Activated CD8-positive, alpha-beta memory T cell treated with anti-CD3 and anti-CD28 coated beads, Interleukin-2, amount 50 U/mL, for 24 hours (primary cell): Measurements from ENCODE around the gene TNFRSF1B.

Experiments used
- DNase-seq: peaks from one replicate; pipeline ENCODE4 v3.0.0-alpha.2; 2020; ENCODE audit errors: extremely low read depth

TNFRSF1B gene

DNA sequence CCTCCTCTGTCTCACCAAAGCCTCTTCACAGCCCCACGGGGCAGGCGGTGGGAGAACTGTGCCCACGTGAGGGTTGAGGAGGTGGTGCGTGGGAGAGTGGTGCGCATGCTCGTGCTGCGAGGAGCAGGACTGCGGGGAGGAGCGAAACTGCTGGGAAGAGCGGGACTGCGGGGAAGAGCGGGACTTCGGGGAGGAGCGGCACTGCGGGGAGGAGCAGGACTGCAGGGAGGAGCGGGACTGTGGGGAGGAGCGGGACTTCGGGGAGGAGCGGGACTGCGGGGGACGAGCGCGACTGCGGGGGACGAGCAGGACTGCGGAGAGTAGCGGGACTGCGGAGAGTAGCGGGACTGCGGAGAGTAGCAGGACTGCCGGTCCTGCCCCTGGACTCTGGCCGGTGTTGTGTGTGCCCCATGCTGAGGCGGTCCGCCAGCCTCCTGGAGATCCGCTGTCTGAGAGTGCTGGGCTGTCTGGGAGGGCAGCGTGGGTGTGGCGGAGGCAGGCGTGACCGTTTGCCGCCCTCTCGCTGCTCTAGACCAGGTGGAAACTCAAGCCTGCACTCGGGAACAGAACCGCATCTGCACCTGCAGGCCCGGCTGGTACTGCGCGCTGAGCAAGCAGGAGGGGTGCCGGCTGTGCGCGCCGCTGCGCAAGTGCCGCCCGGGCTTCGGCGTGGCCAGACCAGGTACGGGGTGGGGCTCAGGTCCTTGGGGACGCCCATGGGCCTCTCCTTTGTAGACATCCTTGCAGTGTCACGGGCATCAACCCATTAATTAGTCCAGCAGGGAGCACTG is 24.6 kb downstream of the TNFRSF1B start:
- no peak for DNase-seq

DNA sequence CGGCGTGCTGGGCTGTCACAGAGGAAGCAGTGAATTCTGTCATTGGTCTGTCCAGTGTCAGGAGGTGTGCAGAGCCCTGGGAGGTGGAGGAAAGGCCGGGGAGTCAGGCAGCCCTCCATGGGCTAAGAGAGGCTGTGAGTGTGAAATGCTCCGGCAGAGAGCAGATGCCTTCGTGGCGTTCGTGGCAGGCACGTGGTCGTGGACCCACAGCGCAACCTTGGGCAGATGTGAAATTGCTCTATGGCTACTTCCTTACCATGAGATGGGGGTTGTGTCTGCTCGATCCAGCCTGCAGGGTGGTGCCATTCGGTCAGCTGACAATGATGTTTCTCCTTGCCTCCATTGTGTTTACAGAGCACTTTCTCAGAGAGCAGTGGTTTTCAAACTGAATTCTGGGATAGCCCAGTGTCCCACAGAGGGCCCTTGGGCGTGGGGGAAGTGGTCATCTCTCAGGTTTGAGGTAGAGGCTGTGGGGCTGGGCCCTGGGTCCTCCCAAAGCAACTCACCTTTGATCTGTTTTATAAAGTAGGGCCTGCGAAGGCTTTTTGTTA is 27.9 kb downstream of the TNFRSF1B start:
- DNase-seq, result no peak

DNA sequence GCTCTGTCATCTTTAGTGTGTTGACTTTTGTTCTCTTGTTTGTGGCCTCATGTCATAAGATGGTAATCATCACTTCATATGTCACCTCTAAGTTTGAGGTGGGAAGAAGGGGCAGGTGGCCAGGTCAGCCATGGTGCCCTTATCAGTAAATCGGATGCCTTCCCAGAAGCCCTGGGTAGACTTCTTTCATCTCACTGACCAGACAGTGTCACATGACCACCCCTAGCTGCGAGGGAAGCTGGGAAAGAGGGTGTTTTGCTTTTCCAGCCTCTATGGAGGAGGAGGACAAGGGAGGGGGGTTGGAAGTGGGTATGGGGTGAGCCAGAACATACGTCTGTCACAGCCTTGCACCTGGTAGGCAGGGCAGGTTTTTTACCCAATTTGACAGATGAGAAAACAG is 28.6 kb downstream of the TNFRSF1B start:
- DNase-seq, result no peak

DNA sequence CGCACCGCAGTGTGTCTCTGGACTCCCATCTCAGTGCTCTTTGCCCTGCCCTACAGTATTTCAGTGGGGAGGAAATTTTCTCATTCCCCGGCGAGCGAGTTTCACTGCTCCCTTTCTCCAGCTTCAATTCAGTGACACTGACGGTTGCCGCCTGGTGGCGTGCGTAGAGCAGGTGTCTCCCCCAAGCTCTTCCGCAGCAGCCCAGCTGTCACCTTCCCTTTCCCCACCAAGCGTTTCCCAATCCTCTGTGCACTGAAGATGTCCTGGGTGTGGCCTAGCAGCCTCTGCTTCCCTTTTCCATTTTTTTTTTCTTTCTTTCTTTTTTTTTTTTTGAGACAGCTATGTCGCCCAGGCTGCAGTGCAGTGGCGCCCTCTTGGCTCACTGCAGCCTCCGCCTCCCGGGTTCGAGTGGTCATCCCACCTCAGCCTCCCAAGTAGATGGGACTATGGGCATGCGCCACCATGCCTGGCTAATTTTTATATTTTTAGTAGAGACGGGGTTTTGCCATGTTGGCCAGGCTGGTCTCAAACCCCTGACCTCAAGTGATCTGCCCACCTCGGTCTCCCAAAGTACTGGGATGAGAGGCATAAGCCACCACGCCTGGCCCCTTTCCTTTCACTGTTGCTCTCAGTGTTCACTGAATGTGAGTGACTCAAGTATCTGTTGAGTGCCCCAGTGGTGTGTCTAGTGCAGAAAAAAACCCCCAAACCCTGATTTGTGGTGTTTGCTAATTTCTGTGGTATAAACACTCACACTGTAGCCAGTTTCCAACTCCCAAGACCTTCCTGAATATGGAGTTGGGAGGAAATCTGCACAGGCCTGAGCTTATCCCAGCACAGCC is 30.1 kb downstream of the TNFRSF1B start:
- no peak for DNase-seq

DNA sequence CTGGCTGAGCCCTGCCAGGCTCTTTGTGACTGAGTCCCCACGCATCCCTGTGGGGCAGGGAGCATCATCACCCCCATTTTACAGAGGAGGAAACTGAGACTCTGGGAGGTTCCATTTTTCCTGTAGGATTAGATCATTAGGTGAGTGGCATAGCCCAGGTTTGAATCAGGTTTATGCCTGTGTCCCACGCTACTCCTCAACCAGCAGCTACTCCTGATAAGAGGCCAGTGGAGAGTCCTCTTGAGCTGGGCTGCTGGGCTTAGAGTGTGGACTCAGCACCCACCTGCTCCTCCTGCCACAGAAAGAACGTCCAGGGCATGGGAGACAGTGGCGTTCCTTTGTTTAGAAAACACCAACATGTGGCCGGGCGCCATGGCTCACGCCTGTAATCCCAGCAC is 30.7 kb downstream of the TNFRSF1B start:
- DNase-seq, result no peak

DNA sequence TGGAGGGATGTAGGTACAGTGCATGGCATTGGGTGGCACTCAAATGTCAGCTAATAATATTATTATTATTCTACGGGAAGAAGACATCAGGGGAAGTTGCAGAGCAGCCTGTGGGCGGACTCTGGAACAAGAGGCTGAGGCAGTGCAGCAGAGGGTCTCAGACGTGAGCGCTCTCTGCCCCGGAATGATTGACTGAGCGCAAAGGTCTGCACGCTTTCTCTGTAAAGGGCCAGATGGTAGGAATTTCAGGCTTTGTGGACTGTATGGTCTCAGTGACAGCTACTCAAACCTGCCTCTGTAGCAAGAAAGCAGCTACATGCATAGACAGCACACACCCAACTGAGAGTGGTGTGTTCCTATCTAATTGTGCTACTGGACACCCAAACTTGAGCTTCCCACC is 33.4 kb downstream of the TNFRSF1B start:
- DNase-seq, result no peak

DNA sequence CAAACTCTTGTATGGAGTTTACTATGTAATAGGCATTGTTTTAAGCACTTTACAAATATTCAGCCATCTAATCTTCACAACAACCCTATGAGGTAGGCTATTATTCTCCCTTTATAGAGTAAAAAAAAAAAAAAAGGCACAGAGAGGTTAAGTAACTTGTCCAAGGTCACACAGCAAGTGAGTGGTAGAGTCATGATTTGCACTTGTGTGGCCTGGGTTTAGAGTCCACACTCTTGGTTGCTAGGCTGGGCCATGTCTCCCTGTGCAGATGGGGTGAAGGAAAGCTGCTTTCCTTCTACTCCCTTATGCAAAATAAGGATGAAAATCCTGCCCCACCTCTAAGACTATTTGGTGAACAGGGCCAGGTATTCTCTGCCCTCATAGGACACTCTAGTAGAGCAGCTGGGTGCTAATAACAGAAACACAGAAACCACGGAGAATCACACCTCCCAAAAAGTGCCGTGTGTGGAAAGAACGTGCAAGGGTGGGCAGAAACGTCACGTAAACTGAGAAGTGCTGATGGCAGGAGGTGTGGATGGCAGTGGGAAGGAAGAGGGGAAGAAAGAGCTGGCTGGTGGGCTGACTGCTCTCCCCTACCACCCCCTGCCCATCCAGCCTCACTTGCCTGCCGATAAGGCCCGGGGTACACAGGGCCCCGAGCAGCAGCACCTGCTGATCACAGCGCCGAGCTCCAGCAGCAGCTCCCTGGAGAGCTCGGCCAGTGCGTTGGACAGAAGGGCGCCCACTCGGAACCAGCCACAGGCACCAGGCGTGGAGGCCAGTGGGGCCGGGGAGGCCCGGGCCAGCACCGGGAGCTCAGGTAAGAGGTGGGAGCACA is 34.8 kb downstream of the TNFRSF1B start:
- no peak for DNase-seq

DNA sequence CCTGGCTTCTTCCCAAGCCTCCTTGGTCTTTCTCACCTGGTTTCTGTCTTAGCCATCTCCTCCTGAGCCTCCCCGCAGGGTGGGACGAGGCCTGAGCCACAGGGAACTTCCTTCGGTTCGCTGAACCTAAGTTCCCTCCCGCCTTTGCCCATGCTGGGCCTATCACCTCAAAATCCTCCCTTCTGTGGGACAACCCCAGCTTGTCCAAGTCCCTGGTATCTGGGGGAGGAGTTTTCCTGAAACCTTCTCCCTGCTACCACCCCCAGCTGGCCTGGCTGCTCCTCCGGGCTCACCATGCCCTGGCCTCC is 35.4 kb downstream of the TNFRSF1B start:
- no peak for DNase-seq

DNA sequence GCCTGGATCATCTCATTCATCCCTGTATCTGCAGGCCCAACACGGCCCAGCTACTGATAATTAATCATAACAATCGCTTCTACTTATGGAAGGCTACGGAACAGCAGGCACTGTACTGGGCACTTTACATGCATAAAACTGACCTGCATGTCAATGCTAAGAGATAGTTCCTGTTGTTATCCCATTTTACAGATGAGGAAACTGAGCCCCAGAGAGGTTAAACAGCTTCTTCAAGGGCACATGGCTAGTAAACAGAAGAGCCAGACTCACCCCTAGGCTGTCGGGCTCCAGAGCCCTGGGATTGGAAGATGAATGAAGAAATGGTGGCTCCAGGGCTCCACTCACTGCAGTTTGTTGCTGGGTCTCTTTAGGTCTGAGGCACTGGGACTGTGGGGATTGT is 35.8 kb downstream of the TNFRSF1B start:
- DNase-seq, result no peak

DNA sequence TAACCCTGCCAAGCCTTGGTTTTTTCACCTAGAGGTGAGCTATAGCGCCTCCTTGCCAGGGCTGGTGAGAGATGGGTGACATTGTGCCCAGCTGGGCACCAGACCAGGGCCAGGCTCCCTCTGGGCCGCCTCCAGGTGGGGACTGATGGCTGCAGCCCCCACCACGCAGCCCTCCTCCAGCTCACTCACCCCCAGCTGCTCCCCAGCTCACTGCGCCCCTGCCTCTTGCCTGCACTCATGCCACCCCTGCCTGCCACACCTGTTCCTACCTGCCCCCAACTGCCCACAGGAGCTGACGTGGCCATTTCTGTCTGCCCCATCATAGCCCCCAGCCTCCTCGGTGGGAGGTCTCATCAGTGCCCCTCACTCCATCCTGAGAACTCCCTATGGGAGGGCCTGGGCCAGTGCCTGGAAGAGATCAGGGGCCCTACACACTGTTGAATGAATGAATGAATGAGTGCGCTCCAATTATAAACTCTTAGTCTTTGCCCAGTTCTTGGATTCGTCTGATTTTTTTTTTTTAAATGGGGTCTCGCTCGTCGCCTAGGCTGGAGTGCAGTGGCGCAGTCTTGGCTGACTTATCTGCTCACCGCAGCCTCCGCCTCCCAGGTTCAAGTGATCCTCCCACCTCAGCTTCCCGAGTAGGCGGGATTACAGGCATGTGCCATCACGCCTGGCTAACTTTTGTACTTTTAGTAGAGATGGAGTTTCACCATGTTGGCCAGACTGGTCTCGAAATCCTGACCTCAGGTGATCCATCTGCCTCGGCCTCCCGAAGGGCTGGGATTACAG is 36.6 kb downstream of the TNFRSF1B start:
- no peak for DNase-seq

DNA sequence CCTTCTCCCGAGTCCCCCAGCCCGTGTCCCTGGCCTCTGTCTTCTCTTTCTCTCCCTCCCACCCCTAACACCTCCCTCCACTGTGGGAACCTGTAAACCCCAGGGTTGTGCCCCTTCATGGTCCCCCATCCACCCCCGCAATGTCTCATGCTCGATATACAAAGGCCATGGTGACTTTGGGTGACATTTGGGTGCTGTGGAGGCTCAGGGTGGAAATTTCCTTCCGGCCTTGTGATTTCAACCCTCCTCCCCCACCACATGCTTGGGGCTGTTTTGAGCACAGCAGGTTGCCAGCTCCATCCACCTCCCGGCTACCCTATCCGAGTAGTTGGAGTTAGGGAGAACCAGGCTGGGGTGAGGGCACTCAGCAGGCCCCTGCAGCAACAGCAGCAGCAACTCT is 37.3 kb downstream of the TNFRSF1B start:
- peak; percentile 40 for DNase-seq

DNA sequence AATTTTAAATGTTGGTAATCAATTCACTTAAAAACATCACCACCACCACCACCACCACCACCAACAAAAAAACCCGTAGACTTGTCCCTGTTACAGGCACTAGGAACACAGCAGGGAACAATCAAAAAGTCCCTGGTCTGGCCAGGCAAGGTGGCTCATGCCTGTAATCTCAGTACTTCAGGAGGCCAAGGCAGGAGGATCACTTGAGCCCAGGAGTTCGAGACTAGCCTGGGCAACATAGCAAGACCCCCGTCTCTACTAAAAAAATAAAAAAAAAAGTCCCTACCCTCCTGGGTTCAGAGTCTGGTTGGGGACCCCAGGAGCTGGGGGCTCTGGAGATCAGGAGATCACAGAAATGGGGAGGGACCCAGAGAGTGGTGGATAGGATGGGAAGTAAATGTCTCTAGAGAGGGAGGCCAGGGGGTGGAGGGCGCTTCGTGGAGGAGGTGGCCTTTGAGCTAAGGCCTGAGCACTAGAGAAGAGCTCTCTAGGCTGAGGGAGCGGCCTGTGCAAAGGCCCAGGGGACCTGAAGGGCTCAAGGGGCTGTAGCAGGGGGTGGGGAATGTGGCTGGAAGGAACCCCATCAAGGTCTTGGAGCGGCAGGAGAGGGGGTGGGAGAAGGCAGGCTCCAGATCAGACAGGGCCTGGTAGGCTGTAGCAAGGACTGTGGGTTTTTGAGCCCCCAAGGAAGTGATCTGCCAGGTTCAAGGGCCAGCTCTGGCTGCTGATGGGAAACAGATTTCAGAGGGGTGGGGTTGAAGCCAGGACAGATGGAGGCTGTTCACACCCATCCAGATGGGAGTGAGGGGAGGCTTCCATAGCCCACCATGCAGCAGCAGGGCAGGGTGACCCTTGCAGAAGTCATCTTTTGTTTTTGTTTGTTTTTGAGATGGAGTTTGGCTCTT is 38.2 kb downstream of the TNFRSF1B start:
- no peak for DNase-seq

DNA sequence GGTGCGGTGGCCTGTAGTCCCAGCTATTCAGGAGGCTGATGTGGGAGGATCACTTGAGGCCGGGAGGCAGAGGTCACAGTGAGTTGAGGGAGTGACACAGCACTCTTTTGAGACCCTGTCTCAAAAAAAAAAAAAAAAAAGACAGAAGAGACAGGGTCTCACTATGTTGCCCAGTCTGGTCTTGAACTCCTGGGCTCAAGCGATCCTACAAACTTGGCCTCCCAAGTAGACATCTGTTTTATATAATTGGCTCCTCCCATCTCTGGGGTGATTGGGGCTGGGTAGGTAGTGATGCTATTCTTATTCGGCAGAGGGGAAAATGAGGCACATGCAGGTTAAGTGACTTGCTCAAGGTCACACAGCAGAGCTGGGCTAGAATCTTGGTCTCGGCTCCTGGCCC is 39.4 kb downstream of the TNFRSF1B start:
- no peak for DNase-seq

DNA sequence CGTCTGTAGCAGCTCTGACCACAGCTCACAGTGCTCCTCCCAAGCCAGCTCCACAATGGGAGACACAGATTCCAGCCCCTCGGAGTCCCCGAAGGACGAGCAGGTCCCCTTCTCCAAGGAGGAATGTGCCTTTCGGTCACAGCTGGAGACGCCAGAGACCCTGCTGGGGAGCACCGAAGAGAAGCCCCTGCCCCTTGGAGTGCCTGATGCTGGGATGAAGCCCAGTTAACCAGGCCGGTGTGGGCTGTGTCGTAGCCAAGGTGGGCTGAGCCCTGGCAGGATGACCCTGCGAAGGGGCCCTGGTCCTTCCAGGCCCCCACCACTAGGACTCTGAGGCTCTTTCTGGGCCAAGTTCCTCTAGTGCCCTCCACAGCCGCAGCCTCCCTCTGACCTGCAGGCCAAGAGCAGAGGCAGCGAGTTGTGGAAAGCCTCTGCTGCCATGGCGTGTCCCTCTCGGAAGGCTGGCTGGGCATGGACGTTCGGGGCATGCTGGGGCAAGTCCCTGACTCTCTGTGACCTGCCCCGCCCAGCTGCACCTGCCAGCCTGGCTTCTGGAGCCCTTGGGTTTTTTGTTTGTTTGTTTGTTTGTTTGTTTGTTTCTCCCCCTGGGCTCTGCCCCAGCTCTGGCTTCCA is 40.1 kb downstream of the TNFRSF1B start:
- no peak for DNase-seq

DNA sequence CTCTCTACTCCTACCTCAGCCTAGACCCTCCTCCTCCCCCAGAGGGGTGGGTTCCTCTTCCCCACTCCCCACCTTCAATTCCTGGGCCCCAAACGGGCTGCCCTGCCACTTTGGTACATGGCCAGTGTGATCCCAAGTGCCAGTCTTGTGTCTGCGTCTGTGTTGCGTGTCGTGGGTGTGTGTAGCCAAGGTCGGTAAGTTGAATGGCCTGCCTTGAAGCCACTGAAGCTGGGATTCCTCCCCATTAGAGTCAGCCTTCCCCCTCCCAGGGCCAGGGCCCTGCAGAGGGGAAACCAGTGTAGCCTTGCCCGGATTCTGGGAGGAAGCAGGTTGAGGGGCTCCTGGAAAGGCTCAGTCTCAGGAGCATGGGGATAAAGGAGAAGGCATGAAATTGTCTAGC is 41.5 kb downstream of the TNFRSF1B start:
- DNase-seq, result no peak

DNA sequence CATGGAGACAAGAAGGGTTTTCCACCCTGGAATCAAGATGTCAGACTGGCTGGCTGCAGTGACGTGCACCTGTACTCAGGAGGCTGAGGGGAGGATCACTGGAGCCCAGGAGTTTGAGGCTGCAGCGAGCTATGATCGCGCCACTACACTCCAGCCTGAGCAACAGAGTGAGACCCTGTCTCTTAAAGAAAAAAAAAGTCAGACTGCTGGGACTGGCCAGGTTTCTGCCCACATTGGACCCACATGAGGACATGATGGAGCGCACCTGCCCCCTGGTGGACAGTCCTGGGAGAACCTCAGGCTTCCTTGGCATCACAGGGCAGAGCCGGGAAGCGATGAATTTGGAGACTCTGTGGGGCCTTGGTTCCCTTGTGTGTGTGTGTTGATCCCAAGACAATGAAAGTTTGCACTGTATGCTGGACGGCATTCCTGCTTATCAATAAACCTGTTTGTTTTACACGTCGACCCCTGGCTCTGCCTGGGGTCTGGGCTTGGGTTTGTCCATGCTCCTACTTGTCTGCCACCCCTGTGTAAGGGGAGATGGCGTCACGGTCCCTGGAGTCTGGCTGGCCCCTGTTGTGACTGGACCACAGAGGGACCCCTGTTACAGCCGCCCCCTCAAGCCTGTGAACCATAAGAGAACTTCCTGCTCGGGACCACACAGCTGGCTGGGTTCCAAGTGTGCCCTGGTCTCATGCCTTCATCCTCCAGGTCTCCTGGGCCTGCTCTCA is 42.1 kb downstream of the TNFRSF1B start:
- DNase-seq, result peak; percentile 70

DNA sequence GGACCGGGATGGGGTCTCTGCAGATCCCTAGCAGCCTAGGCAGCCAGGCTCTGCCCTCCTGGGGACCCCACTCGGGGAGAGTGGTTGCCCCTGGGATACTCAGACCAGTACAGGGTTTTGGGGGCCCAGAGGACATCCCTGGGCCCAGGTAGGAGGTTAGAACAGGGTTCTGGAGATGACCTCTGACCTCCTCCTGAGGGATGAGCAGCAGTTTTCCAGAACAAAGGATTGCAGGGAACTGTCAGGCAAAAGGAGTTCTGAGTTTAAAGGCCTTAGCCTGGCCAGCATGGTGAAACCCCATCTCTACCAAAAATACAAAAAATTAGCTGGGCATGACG is 42.7 kb downstream of the TNFRSF1B start:
- no peak for DNase-seq

DNA sequence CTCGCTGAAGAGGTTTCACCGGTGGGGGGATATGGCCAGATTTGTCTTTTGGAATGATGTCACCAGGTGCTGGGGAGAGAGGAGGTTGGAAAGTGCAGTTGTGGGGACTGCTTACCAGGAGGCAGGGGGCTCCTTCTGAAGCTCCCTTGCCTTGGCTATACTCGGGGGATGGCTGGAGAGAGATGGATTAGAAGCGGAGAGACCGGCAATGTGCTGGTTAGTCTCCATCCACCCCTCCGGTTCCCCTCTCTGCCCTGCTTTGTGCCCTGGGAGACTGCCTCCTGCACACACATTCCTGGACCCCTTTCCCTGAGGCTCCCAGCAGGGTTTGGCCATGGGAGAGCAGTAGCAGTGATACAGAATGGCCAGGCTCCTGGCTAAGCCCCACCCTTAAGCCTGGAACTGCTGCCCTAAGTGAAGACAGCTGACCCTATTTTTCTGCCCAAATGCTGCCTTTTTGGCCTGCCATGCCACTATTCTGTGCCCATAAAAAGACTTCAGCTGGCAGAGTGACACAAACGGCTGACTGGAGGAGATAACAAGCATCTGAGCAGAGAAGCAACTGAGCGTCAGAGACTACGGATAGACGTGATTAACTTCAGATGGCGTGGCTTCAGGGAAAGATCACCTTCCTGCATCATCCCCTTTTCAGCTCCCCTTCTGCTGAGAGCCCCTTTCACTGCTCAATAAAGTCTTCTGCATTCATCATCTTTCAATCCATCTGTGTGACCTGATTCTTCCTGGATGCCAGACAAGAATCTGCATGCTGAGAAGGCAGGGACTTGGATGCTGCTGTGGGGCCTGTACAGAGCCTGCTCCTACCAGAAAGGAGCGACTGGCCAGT is 48.5 kb downstream of the TNFRSF1B start:
- DNase-seq, result no peak
